Liver (tissue), 3 donors: ENCODE results near the gene TRPM6.

ENCODE experiments used
- ATF3 ChIP-seq: IDR thresholded peaks from 2 replicates; pipeline ENCODE4 v1.6.1; 2016; ENCODE audit warnings: antibody characterized with exemption
- CTCF ChIP-seq: fragments of 150-350 bp; IDR thresholded peaks from 2 replicates; pipeline ENCODE4 v1.5.1; 2017; ENCODE audit warnings: improper control_type of control experiment, low read depth, low read length; ENCODE audit not compliant: missing input control
- EGR1 ChIP-seq, 2 donors: IDR thresholded peaks; 2 replicates each; pipeline ENCODE4 v1.6.1; 2016 to 2018; ENCODE audit warnings: antibody characterized with exemption in 2 of 2, low read depth in 2 of 2
- FOXA1 ChIP-seq: IDR thresholded peaks from 2 replicates; pipeline ENCODE4 v1.6.1; 2016; ENCODE audit warnings: antibody characterized with exemption
- GABPA ChIP-seq, 2 donors: IDR thresholded peaks in 1 of 2; conservative IDR thresholded peaks in 1 of 2; 2 replicates each; pipeline ENCODE4 v1.6.1; 2016; ENCODE audit warnings: antibody characterized with exemption in 2 of 2, mild to moderate bottlenecking in 1 of 2, moderate library complexity in 1 of 2
- HNF4A ChIP-seq, 2 donors: conservative IDR thresholded peaks; 2 replicates each; pipeline ENCODE4 v1.6.1; 2016; ENCODE audit warnings: antibody characterized with exemption in 2 of 2, mild to moderate bottlenecking in 2 of 2
- JUND ChIP-seq, 2 donors: IDR thresholded peaks; 2 replicates each; pipeline ENCODE4 v1.6.1; 2016; ENCODE audit warnings: antibody characterized with exemption in 2 of 2
- MAX ChIP-seq: IDR thresholded peaks from 2 replicates; pipeline ENCODE4 v1.6.1; 2016; ENCODE audit warnings: antibody characterized with exemption
- RAD21 ChIP-seq, 2 donors: IDR thresholded peaks; 2 replicates each; pipeline ENCODE4 v1.6.1; 2016; ENCODE audit warnings: antibody characterized with exemption in 2 of 2, mild to moderate bottlenecking in 2 of 2
- REST ChIP-seq: IDR thresholded peaks from 2 replicates; pipeline ENCODE4 v1.6.1; 2016; ENCODE audit warnings: antibody characterized with exemption, mild to moderate bottlenecking
- RXRA ChIP-seq, 2 donors: IDR thresholded peaks; 2 replicates each; pipeline ENCODE4 v1.6.1; 2017 to 2018; ENCODE audit warnings: antibody characterized with exemption in 2 of 2, mild to moderate bottlenecking in 1 of 2
- SP1 ChIP-seq: IDR thresholded peaks from 2 replicates; pipeline ENCODE4 v1.6.1; 2018; ENCODE audit warnings: antibody characterized with exemption, mild to moderate bottlenecking
- TAF1 ChIP-seq: conservative IDR thresholded peaks from 2 replicates; pipeline ENCODE4 v1.6.1; 2016; ENCODE audit warnings: antibody characterized with exemption, mild to moderate bottlenecking
- donor health status: healthy.
- donor health status: healthy.

GRCh38 chr9:74784506-74784905, 103.2 kb downstream of the TRPM6 start:
- TF ChIP-seq GABPA (IDR thresholded peaks at IDR 0.05 in 1 of 2, conservative IDR thresholded peaks at IDR 0.05 in 1 of 2) (no peak), CTCF (no peak), EGR1 (IDR thresholded peaks at IDR 0.05; ENCODE audit: low read depth in 2 of 2) (no peak), REST (no peak), TAF1 (no peak), MAX (no peak), ATF3 (no peak), FOXA1 (no peak), RAD21 (IDR thresholded peaks at IDR 0.05) (no peak), HNF4A (conservative IDR thresholded peaks at IDR 0.05) (no peak), RXRA (IDR thresholded peaks at IDR 0.05) (no peak), JUND (IDR thresholded peaks at IDR 0.05) (no peak), SP1 (no peak)
